ENCODE measurements around the gene FUT3.
A peak's percentile ranks its signal among the peaks of the same experiment; 100 is the strongest.
"Not testable (repeated sequence)": the region's sequence is repeated elsewhere in the genome, so short reads cannot be mapped to it uniquely, and the experiment has no call there.

The FUT3 gene

DNA sequence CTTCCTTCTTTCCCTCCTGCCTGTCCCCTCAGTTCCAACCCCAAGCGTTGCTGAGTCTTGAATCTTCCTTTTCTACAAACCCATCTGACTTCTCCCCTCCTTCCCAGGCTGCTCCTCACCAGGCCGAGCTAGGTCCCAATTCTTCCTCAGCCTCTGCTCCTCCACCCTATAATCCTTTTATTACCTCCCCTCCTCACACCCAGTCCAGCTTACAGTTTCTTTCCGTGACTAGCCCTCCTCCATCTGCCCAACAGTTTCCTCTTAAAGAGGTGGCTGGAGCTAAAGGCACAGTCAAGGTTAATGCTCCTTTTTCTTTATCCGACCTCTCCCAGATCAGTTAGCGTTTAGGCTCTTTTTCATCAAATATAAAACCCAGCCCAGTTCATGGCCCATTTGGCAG lies 2.6 kb downstream of the FUT3 start:
- DNase-seq, result not testable (repeated sequence)

- not testable (repeated sequence) for DNase-seq
These were observed 3.4 kb downstream of the FUT3 start for GRCh38 chr19:5847846-5848245.

GRCh38 chr19:5844456-5845433 lies 6.5 kb downstream of the FUT3 start:
- no peak for DNase-seq

GRCh38 chr19:5843295-5843927 lies 7.8 kb downstream of the FUT3 start:
- no peak for DNase-seq

GRCh38 chr19:5841735-5842111 lies 9.5 kb downstream of the FUT3 start:
- not testable (repeated sequence) for DNase-seq

DNA sequence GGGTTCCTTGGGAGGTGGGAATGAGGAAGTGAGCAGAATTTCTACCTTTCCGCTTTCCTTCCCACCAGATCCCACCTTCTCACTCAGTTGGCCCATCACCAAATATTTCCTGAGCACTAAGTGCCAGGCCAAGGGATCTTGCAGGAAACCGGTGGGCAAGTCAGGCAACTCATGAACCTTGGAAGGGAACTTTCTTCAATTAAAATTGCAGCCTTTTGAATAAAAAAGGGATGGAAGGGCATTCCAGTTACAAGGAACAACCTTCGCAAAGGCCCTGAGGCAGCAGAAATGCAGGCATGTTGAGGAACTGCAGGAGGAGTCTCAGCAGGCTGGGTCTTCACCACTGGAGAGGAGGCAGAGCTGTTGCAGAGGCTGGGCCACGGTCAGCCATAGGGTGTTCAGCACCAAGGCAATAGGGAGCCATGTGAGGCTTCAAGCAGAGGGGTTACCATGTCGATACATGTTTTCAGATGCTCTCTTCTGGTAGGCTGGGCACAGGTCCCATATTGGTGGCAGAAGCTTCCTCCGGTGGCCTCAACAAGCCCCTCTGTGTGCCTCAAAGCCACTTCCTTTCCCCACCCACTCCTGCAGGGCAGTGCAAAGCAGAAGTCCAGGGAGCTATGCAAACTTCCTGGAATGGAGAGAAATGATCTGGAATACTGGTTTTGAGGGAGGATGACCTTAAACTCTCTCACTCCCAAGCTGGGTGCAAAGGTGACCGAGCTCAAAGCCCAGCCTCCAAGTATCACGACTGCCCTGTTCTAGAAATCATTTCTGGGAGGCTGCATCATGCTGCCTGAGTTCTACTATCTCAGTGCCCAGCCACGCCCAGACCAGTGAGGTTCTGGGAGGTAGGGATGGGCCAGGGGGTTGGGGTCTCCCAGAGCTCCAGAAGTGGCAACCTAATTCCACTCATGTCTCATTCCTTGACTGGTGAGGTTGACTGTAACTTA lies 11.9 kb downstream of the FUT3 start, which contains the start of gene FUT6:
TSS of gene FUT6 (minus strand) at position 638 of the 953 bp plus-strand sequence. CDS start 7,135 bp downstream, outside the sequence.
- DNase-seq, result no peak

- DNase-seq, result no peak
These were observed 12.7 kb downstream of the FUT3 start for GRCh38 chr19:5838353-5839064.

DNA sequence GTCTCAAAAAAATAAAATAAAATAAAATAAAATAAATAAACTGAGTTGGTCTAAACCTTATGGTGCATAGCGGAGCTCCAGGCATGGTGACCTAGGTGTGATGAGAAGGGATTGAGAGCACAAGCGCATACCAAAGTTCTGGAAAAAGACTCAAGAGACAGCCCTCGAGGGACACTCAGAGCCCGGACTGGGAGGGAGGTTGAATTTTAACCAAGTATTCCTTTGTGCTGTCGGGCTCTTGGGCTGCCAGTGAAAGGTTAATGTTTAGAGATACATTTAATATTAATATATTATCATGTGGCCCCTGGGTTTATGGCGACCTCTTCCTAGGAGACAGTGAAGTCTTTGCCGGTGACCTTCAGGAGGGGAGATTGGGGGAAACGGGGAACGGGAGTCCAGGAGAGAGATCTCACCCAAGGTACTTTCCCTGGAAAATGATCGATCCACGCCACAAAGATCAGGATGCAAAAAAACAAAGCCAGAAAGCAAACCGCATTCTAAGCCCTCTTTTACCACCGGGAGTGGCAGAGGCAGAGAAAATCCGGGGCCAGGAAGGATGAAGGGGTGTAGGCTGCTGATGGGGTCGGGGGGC lies 13.4 kb downstream of the FUT3 start:
- no peak for DNase-seq

DNA sequence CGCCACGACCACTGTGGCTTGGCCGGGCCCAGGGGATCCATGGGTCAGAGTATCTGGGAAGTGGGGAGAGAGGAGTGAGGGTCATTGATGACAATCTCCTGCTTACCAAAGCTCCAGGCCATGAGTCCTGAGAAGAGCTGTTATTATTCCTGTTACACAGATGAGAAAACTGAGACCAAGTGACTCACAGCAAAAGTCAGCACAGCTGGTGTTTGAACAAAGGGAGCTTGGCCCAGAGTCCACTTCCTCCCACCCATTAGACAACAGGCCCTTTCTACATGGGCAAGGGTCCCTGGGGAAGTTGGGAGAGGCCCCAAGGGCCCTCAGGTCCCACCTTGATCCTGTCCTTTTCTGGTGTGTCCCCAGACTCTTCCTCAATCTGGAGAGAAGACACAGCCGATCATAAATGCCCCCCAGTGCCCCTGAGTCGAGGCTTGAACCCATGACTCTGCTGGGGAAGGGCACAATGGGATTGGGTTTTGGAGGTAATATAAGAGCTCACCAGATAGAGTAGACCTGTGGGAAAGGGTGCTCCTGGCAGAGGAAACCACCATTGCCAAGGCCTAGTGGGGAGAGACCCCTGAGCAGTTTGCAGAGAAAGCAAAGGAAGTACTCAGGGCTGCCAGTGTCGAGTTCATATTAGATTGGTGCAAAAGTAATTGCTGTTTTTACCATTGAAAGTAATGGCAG lies 18.6 kb downstream of the FUT3 start:
- no peak for DNase-seq

GRCh38 chr19:5832061-5832460 lies 19.2 kb downstream of the FUT3 start:
- no peak for DNase-seq

- DNase-seq, result no peak
These were observed 20.1 kb downstream of the FUT3 start for GRCh38 chr19:5831159-5831558.

DNA sequence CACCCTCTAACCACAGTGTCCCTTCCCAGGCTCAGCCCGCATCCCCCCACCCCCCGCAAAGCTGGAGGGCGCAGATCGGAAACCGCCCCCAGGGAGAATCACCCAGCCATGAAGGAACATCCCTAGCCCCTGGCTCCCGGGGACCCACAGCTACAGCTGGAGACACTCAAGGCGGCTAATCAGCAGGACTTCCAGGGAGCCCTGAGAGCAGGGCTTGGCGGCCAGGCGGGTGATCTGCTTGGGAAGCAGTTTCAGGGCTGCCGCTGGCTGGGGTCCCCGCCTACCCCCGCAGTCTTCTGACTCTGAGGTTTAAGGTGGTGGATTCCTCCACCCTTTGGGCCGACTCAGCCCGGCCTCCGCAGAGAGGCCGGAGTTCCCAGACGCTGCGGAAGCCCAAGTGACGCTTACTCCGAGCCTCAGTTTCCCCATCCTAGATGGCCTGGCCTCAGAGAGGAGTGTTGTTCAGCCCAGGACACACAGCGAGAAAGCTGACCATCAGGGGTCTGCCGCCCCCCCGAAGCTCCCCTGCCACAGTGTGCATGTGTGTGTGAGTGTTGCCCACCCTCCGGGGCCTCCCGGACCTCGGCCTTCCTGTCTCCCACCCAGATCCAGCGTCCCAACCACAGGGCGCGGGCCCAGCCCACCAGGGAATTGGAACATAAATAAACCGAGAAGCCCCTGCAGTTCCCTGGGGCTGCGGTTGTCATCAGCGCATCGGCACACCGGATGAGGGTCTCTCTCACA lies 21.5 kb downstream of the FUT3 start:
- no peak for DNase-seq

DNA sequence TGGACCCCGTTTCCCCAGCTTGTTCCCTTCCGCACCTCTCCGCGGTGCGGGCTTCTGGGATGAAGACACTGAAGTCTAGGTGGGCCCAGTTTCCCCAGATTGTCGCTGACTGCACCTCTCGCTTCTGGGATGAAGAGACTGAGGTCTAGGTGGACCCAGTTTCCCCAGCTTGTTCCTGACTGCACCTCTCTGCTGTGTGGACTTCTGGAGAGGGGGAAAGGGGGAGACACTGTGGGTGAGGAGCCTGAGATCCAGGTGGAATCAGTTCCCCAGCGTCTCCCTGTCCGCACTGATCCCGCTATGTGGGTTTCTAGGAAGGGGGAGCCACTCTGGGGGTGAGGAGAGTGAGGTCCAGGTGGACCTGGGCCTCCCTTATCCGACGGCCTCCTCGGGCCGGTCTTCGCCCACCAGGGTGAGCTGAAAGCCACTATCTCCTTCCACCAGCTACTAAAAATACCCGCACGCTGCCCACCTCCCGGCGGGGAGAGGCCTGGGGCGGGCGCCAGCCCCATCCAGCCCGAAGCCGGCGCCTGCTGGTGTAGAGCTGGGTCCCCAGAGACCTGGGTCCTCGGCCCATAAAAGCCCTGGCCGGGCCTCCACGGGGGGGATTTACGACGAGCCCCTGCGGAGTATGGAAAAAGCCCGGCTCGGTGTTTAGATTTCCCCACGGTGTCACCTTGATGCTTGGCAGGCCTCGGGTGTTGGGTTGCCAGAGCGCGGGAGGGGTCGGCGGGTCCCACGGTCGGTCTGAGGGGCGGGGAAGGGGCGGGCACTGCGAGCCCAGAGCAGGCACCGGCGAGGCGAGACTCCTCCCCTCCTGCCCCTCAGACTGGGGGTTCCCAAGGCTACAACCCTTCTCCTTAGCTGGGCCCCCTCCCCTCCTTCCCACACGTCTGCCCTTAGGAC lies 22.3 kb downstream of the FUT3 start:
- no peak for DNase-seq

DNA sequence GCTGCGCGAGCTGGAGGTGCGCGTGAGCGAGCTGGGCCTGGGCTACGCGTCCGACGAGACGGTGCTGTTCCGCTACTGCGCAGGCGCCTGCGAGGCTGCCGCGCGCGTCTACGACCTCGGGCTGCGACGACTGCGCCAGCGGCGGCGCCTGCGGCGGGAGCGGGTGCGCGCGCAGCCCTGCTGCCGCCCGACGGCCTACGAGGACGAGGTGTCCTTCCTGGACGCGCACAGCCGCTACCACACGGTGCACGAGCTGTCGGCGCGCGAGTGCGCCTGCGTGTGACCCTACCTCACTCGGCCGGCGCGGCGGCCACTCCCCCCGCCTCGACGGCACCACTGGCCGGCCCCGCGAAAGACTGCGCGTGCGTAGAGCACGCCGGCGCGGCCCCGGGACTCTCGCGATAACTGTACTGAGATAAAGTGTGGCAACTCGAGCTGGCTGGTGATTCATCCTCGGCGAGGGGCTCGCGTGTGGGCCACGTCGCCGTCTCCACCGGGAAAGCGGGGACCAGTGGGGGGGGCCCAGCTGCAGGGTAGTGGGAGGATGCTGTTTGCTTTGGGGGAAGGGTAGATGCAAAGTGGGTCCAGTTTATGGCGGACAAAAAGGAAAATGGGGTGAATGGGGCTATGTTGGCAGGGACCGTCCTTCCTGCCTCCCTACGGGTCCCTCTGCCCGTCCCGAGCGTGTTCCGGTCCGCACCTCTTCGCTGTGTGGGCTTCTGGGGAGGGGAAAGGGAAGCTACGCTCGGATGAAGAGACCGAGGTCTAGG lies 23.2 kb downstream of the FUT3 start:
- peak in 49 of 51 donors; percentile 5 to 79 (median 58) for DNase-seq

- peak in 1 of 51 donors; percentile 9 for DNase-seq
These were observed 23.8 kb downstream of the FUT3 start for GRCh38 chr19:5827342-5827890.

DNA sequence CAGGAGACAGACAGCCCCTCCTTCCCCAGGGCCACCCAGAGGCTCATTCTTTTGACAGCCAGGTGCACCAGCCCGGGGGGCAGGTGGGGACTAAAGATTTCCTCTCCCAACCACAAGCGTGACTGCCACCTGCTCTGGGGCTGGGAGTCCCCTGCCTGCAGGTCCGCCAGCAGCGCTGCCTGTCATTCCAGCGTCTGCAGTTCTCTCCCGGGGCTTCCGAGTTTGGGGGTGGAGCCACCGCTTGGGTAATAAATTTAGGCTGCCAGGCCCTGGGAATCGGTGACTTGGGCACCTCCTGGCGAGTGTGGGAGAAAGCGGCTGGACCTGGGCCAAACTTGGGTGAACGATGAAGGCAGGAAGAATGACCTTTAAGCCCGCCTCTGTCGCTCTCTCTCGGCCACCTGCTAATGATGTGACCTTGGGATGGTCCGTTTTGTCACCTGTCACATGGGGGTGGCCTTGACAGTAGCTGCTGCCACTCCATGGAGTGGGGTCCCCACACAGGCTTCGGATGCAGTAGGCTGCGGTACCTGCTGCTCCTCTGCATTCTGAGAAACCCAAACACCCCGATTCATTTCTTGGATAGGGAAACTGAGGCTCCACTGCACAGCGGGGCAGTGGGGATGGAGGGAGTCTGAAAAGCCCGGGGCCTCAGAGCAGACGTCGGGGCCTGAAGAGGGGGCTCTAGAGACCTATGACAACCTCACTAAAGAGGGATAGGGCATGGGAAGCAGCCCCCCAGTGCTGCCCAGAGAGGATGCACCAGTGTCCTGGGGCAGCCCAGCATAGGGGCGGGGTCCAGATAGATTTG lies 24.5 kb downstream of the FUT3 start:
- peak in 1 of 51 donors; percentile 12 for DNase-seq

Data from hypothalamus (tissue), 51 donors.